Measurements from ENCODE around the gene VPS13D. TPM values are rescaled to one million over a fixed set of nuclear protein-coding genes. Genes with fewer than 3 reads are reported as not detected.

Gene VPS13D
- total and polyA plus RNA-seq, 2 of the 4 experiments (the other 2 are of a cell fraction) = 9.0 to 16.3 TPM

DNA sequence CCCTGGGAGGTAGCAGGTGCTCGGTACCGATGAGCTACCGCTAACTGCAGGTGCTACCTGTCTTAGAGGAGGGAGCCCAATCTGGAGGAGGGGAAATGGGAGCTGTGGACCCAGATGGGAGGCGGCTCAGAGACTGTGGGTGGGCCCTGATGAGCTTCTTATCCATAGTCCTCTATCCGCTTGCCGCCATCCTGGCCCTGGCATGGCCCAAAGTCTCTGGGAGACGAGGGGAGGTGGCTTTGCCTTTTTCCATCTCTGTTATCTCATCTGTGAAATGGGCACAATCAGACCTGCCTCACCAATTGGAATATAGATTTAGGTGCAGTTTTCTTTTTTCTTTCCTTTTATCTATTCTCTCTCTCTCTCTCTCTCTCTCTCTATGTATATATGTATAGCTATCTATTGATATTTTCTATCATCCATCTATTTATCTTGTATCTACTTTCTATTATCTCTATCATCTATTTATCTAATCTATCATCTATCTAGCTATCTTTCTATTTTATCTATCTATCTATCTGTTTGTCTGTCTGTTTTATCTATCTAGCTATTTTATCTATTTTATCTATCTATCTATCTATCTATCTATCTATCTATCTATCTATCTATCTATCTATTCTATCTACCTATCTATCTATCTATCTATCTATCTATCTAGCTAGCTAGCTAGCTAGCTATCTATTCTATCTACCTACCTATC, 46.6 kb upstream of the VPS13D start (continued):
- TF ChIP-seq MAZ (IDR thresholded peaks at IDR 0.05; ENCODE audit: borderline replicate concordance, low read depth, low read length) = no peak

DNA sequence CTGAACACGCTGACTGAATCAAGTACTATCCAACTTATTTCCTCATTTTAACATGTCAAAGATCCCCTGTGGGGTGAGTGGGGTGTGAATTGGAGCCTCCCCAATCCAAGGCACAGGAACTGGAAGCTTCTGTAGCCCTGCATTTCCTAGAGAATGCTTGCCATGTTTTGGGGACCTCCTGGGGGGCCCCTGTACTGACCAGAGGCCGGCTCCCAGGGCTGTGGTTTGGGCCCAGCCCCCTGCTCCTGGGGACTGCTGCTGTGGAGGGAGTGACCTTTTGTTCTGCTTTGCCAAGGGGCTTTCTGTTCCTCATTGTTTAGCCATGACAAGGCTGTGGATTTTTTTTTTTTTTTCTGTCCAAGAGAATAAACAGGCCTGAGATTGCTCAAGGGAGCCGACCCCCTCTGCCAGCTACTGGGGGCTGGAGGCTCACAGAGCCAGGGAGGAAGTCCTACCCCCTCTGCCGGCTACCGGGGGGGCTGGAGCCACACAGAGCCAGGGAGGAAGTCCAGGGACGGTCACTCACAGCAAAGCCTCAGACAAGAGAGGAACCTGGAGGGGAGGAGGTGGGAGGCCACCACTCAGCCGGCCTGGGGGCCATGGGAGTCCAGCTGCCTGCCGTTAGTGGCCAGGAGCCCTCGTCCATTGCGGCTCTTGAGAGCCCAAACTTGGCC, 45.7 kb upstream of the VPS13D start:
- TF ChIP-seq, protein P1, sequence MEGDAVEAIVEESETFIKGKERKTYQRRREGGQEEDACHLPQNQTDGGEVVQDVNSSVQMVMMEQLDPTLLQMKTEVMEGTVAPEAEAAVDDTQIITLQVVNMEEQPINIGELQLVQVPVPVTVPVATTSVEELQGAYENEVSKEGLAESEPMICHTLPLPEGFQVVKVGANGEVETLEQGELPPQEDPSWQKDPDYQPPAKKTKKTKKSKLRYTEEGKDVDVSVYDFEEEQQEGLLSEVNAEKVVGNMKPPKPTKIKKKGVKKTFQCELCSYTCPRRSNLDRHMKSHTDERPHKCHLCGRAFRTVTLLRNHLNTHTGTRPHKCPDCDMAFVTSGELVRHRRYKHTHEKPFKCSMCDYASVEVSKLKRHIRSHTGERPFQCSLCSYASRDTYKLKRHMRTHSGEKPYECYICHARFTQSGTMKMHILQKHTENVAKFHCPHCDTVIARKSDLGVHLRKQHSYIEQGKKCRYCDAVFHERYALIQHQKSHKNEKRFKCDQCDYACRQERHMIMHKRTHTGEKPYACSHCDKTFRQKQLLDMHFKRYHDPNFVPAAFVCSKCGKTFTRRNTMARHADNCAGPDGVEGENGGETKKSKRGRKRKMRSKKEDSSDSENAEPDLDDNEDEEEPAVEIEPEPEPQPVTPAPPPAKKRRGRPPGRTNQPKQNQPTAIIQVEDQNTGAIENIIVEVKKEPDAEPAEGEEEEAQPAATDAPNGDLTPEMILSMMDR (conservative IDR thresholded peaks at IDR 0.05; ENCODE audit: low read depth, low read length) = peak; percentile 51
- TF ChIP-seq MAFK (IDR thresholded peaks at IDR 0.05; ENCODE audit: low read depth, low read length) = no peak
- TF ChIP-seq FOS (IDR thresholded peaks at IDR 0.05; ENCODE audit: low read depth, low read length) = peak; percentile 67; the same call in 1 of the 2 replicates
- no peak for TF ChIP-seq RFX5 (IDR thresholded peaks at IDR 0.05; ENCODE audit: low read depth, low read length)
- peak; percentile 48; the same call in 1 of the 2 replicates for TF ChIP-seq POLR2A (IDR thresholded peaks at IDR 0.05; ENCODE audit: low read depth, low read length)
- peak; percentile 97 for TF ChIP-seq MAZ (IDR thresholded peaks at IDR 0.05; ENCODE audit: borderline replicate concordance, low read depth, low read length)
- TF ChIP-seq RAD21 (IDR thresholded peaks at IDR 0.05; ENCODE audit: low read length) = peak; percentile 59
- no peak for TF ChIP-seq MXI1 (IDR thresholded peaks at IDR 0.05; ENCODE audit: borderline replicate concordance, low read depth, low read length)
- TF ChIP-seq CEBPB (IDR thresholded peaks at IDR 0.05; ENCODE audit: low read depth, low read length) = peak; percentile 89
- no peak for TF ChIP-seq RCOR1 (IDR thresholded peaks at IDR 0.05; ENCODE audit: insufficient replicate concordance, low read length)
- peak; percentile 53; the same call in 1 of the 2 replicates for TF ChIP-seq SMC3 (IDR thresholded peaks at IDR 0.05; ENCODE audit: low read depth, low read length)
- Histone ChIP-seq H3K18ac (ENCODE audit: low read depth, low read length) (peak overlapping the region; percentile 81), H4K91ac (ENCODE audit: insufficient read depth, low read depth, low read length) (peak overlapping the region; percentile 96), H2AK9ac (replicated peaks; ENCODE audit: low read depth, low read length, poor library complexity) (peak overlapping the region; percentile 82), H3K9me3 (ENCODE audit: control insufficient read depth, insufficient read depth, low read length) (no peaks in the 10 kb centered on the region), H3K79me1 (ENCODE audit: low read depth in 1 of 2, low read length in 2 of 2) (peaks cover 0 to 4% of the 10 kb centered on the region in 2 experiments; a peak in 3 of 4 replicates), H3K27ac (ENCODE audit: insufficient read depth, low read length) (peak overlapping the region; percentile 69), H3K9ac (ENCODE audit: low read depth, low read length) (peak overlapping the region; percentile 58), H3K14ac (replicated peaks; ENCODE audit: low read depth, low read length) (peak overlapping the region; percentile 61), H2BK5ac (ENCODE audit: low read depth, low read length, poor library complexity, severe bottlenecking) (peak overlapping the region; percentile 25), H3K9me1 (ENCODE audit: insufficient read depth, low read length) (no peaks in the 10 kb centered on the region), H2BK20ac (ENCODE audit: low read depth, low read length) (peak overlapping the region; percentile 82), H2BK15ac (ENCODE audit: low read depth, low read length) (peak overlapping the region; percentile 89), H3K4ac (ENCODE audit: low read depth, low read length) (peak overlapping the region; percentile 88), H4K8ac (ENCODE audit: low read depth in 2 of 2, low read length in 2 of 2) (peak overlapping the region; percentile 95), H2AFZ (replicated peaks; ENCODE audit: low read length, poor library complexity) (peak overlapping the region; percentile 83), H3K27me3 (ENCODE audit: control insufficient read depth, insufficient read depth, low read length) (no peaks in the 10 kb centered on the region), H4K5ac (ENCODE audit: low read depth, low read length) (peak overlapping the region; percentile 90), H3K56ac (ENCODE audit: extremely low read depth, insufficient read depth, low read length) (peak overlapping the region; percentile 43; the same call in 1 of the 2 replicates), H3K4me1 (ENCODE audit: control insufficient read depth, insufficient read depth, low read length) (peaks cover 34% of the 10 kb centered on the region), H2BK120ac (ENCODE audit: low read depth, low read length) (peak overlapping the region; percentile 90), H3K4me2 (ENCODE audit: low read depth, low read length) (peak overlapping the region; percentile 26; the same call in 1 of the 2 replicates), H3K36me3 (ENCODE audit: control insufficient read depth, insufficient read depth, low read length) (no peaks in the 10 kb centered on the region), H3K23ac (ENCODE audit: low read depth, low read length) (peak overlapping the region; percentile 87; the same call in 1 of the 2 replicates), H2AK5ac (ENCODE audit: low read depth, low read length) (peak overlapping the region; percentile 92), H4K20me1 (ENCODE audit: insufficient read depth, low read length) (no peaks in the 10 kb centered on the region), H3K4me3 (ENCODE audit: insufficient read depth, low read depth, low read length) (no peak overlapping the region)
- ATAC-seq (ENCODE audit: low read depth) (peak; percentile 86), DNase-seq (peak; percentile 85)
- dilution Hi-C loops (cut with HindIII; ENCODE audit: low sequenced_read_pairs, unreplicated experiment) (no loop called here), in situ Hi-C loops (cut with MboI; ENCODE audit: low sequenced_read_pairs) (no loop called here), intact Hi-C loops (cut with micrococcal nuclease) (no loop called here)
- CTCF ChIA-PET = interaction anchor here (0.9 to 2.3 kb wide), 2 partner anchors 33 to 59 kb away, joined by 6 to 9 read pairs; no protein-coding TSS in a partner anchor
- no TSS peak for BruUV-seq (replicated peaks)
- 0% methylated on average over 2 of the region's 10 CpGs; no CpG with 5 or more reads in 1 of the 2 experiments for WGBS, 2 experiments (ENCODE audit: extremely low coverage in 2 of 2, insufficient read length in 1 of 2)
- POLR2A ChIA-PET (ENCODE audit: unreplicated experiment) = no interaction called here
